SK-N-SH (cell line): ENCODE data around the gene PHTF1. TPM values are rescaled to one million over a fixed set of nuclear protein-coding genes. Genes with fewer than 3 reads are reported as not detected.

Experiments
- CTCF ChIA-PET: fragments of 300-600, 350-600 bp; formaldehyde crosslinking; extraction: SDS; loops from one replicate; lab custom pipeline; 2021; lab: Yijun Ruan, JAX
- POLR2A ChIA-PET: fragments of 350-600 bp; sonication (Branson Sonifier 250); formaldehyde crosslinking; extraction: SDS; loops from one replicate; lab custom pipeline; 2020; ENCODE audit warnings: antibody characterized with exemption, inconsistent platforms; lab: Yijun Ruan, JAX
- DNase-seq: peaks from one replicate; pipeline ENCODE4 v3.0.0; 2012
- H2AFZ ChIP-seq: fragments of 200-600 bp; sonication (generic); 2 replicates; pipeline ENCODE4 v1.8.1; 2016; ENCODE audit warnings: antibody characterized with exemption, mild to moderate bottlenecking, low read depth
- H3F3A ChIP-seq: fragments of 200-600 bp; sonication (generic); replicated peaks from 2 replicates; pipeline ENCODE3; 2016; ENCODE audit warnings: antibody characterized with exemption, mild to moderate bottlenecking; ENCODE audit not compliant: insufficient read depth
- H3K27ac ChIP-seq, 2 experiments: fragments of 200-500 bp in 1 of 2; fragments of 200-600 bp in 1 of 2; sonication (Bioruptor generic) in 1 of 2; sonication (generic), shearing (Covaris generic) in 1 of 2; 2 replicates each; pipeline versions ENCODE4 v1.5.1 to v1.6.1; 2014 to 2016; ENCODE audit warnings: low read depth in 2 of 2, inconsistent platforms in 1 of 2, low read length in 1 of 2, mild to moderate bottlenecking in 1 of 2, mixed read lengths in 1 of 2
- H3K27me3 ChIP-seq: fragments of 200-600 bp; sonication (generic), shearing (Covaris generic); 2 replicates; pipeline ENCODE4 v1.6.1; 2016; ENCODE audit warnings: mixed run types; ENCODE audit not compliant: insufficient read depth
- H3K36me3 ChIP-seq, 2 experiments: fragments of 200-500 bp in 1 of 2; fragments of 200-600 bp in 1 of 2; sonication (Bioruptor generic) in 1 of 2; sonication (generic) in 1 of 2; replicated peaks in 1 of 2; 2 replicates each; pipeline versions ENCODE3 to v1.5.1; 2014 to 2016; ENCODE audit warnings: low read length in 1 of 2, mild to moderate bottlenecking in 1 of 2; ENCODE audit not compliant: insufficient read depth in 2 of 2, control insufficient read depth in 1 of 2
- H3K4me1 ChIP-seq, 2 experiments: fragments of 200-500 bp in 1 of 2; fragments of 200-600 bp in 1 of 2; sonication (Bioruptor generic) in 1 of 2; sonication (generic), shearing (Covaris generic) in 1 of 2; 2 replicates each; pipeline versions ENCODE4 v1.5.1 to v1.6.1; 2014 to 2016; ENCODE audit warnings: low read depth in 1 of 2, low read length in 1 of 2, mixed run types in 1 of 2; ENCODE audit not compliant: insufficient read depth in 2 of 2, control insufficient read depth in 1 of 2
- H3K4me2 ChIP-seq: fragments of 200-600 bp; sonication (generic), shearing (Covaris generic); 2 replicates; pipeline ENCODE4 v1.6.1; 2017; ENCODE audit warnings: mixed run types
- H3K4me3 ChIP-seq, 2 experiments: fragments of 200-500 bp in 1 of 2; fragments of 200-600 bp in 1 of 2; sonication (Bioruptor generic) in 1 of 2; sonication (generic), shearing (Covaris generic) in 1 of 2; 2 replicates each; pipeline versions ENCODE4 v1.5.1 to v1.8.1; 2014 to 2016; ENCODE audit warnings: low read depth in 2 of 2, inconsistent platforms in 1 of 2, low read length in 1 of 2, mild to moderate bottlenecking in 1 of 2, mixed read lengths in 1 of 2, moderate library complexity in 1 of 2
- H3K79me2 ChIP-seq: fragments of 200-600 bp; sonication (generic); 2 replicates; pipeline ENCODE4 v1.8.1; 2017; ENCODE audit warnings: mild to moderate bottlenecking; ENCODE audit not compliant: insufficient read depth
- H3K9ac ChIP-seq: fragments of 200-600 bp; sonication (generic); 2 replicates; pipeline ENCODE4 v1.6.1; 2017; ENCODE audit warnings: mixed run types
- H3K9me2 ChIP-seq: fragments of 200-600 bp; sonication (generic); 2 replicates; pipeline ENCODE4 v1.6.1; 2017; ENCODE audit warnings: mixed run types
- H3K9me3 ChIP-seq: fragments of 200-600 bp; sonication (generic); 2 replicates; pipeline ENCODE4 v1.6.1; 2017; ENCODE audit warnings: mixed run types, mild to moderate bottlenecking, moderate library complexity
- H4K20me1 ChIP-seq: fragments of 200-600 bp; sonication (generic); 2 replicates; pipeline ENCODE4 v1.6.1; 2017; ENCODE audit warnings: mild to moderate bottlenecking, mixed run types; ENCODE audit not compliant: insufficient read depth
- EZH2phosphoT487 ChIP-seq: fragments of 200-600 bp; sonication (generic); IDR thresholded peaks from 2 replicates; pipeline ENCODE4 v1.6.1; 2017; ENCODE audit warnings: low read depth, mixed run types, mild to moderate bottlenecking, antibody characterized with exemption, moderate library complexity, borderline replicate concordance
- FOSL2 ChIP-seq: IDR thresholded peaks from 2 replicates; pipeline ENCODE4 v1.4.0; 2012; ENCODE audit warnings: low read depth, mild to moderate bottlenecking, moderate library complexity, borderline replicate concordance
- JUND ChIP-seq: IDR thresholded peaks from 2 replicates; pipeline ENCODE4 v1.4.0; 2012
- MEF2A ChIP-seq: IDR thresholded peaks from 2 replicates; pipeline ENCODE4 v1.4.0; 2012; ENCODE audit warnings: low read depth, borderline replicate concordance
- MXI1 ChIP-seq: IDR thresholded peaks from 2 replicates; pipeline ENCODE4 v1.6.1; 2012; ENCODE audit warnings: mild to moderate bottlenecking, low read depth, low read length, improper control_type of control experiment
- NFIC ChIP-seq: IDR thresholded peaks from 2 replicates; pipeline ENCODE4 v1.4.0; 2012; ENCODE audit warnings: borderline replicate concordance
- RCOR1 ChIP-seq: fragments of 150-350 bp; IDR thresholded peaks from 2 replicates; pipeline ENCODE4 v1.6.1; 2017; ENCODE audit warnings: antibody characterized with exemption, low read length
- TAF1 ChIP-seq: IDR thresholded peaks from 2 replicates; pipeline ENCODE4 v1.6.1; 2012; ENCODE audit warnings: low read depth, mild to moderate bottlenecking, low read length, moderate library complexity, borderline replicate concordance
- TEAD4 ChIP-seq: IDR thresholded peaks from 2 replicates; pipeline ENCODE4 v1.4.0; 2012; ENCODE audit warnings: mild to moderate bottlenecking, borderline replicate concordance; ENCODE audit not compliant: insufficient read depth
- YY1 ChIP-seq: IDR thresholded peaks from 2 replicates; pipeline ENCODE4 v1.4.0; 2012; ENCODE audit warnings: low read depth, mild to moderate bottlenecking
- WGBS: methylation state at CpG from one replicate; pipeline ENCODE4 v1.1.6; 2017; ENCODE audit warnings: low lambda C conversion rate; 5-methylcytosine and 5-hydroxymethylcytosine counted together
- polyA plus RNA-seq, 3 experiments: library from polyadenylated mRNA; depleted of rRNA; stranded (reverse); fragments of >200 nt; gene quantifications; 2 replicates each; pipeline ENCODE4 v1.2.3, GENCODE V29; 2012
- TF ChIP-seq, protein P1 (sequence below): fragments of 200-600 bp; sonication (generic); IDR thresholded peaks from 2 replicates; pipeline ENCODE4 v1.6.1; 2017; ENCODE audit warnings: antibody characterized with exemption, mild to moderate bottlenecking, moderate library complexity
- TF ChIP-seq, protein P2 (sequence below): IDR thresholded peaks from 2 replicates; pipeline ENCODE4 v1.4.0; 2012; ENCODE audit warnings: low read depth

The PHTF1 gene
- polyA plus RNA-seq, 1 of the 3 experiments (the other 2 are of a cell fraction) = 10.8 TPM

DNA sequence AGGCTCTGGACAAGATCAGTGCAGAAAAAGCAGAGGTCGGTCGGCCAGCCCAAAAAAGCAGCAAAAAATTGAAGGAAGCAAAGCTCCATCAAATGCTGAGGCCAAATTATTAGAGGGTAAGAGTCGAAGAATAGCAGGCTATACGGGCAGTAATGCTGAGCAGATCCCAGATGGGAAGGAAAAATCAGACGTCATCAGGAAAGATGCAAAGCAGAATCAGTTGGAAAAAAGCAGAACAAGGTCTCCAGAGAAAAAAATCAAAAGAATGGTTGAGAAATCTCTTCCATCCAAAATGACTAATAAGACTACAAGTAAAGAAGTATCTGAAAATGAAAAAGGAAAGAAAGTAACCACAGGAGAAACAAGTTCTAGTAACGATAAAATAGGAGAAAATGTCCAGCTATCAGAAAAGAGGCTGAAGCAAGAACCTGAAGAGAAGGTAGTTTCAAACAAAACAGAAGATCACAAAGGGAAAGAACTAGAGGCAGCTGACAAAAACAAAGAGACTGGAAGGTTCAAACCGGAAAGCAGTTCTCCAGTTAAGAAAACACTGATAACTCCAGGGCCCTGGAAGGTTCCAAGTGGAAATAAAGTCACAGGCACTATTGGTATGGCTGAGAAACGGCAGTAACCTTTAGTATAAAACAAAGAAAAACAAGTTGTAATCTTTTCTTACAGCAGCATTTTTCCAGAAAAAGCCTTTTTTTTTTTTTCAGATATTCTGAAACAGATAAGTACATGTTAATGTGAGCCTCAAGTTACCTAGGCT is 75.7 kb downstream of the PHTF1 start:
- 77% methylated on average over 8 of the region's 8 CpGs for WGBS
- no peak for DNase-seq
- H3K4me2 ChIP-seq = no peak overlapping the region

DNA sequence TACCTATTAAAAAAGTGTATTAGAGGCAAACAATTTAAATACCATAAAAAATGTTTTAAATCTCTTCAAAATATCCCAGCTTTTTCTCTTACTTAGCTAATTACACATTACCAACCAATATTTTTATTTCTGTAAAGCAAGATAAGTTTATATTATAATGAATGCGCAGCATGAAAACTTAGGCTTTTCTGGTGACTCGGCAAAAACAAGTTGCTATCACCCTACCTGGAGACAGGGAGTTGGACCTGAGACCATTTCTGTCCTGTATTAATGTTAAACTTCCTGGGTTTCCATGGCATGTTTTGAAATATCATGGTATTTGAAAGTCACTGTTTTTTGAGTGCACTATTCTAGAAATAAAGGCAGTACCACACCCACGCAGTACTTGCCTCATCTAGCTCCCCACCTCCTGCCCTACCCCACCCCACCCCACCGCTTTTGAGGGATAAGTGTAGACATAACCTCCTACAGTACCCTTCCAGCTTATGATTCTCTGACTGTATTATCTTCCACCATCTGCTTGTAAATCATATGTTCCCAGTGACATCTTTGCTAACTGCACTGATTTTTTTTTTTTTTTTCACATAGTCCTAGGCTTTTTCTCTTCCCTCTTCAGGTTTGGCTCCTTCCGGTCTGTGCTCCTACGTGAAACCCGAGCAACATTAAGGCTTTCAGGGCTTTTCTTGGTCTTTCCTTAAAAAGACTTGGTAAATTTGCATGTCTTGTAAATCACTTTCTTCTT is 77.5 kb downstream of the PHTF1 start:
- POLR2A ChIA-PET = no interaction called here

More for the DNA sequence above, 75.7 kb downstream of the PHTF1 start:
- Histone ChIP-seq H3K9ac (no peak overlapping the region), H4K20me1 (no peaks in the 10 kb centered on the region), H3K9me3 (no peaks in the 10 kb centered on the region), H3K79me2 (no peaks in the 10 kb centered on the region), H3K9me2 (no peaks in the 10 kb centered on the region), H3K27ac (peak overlapping the region; percentile 34 to 72; a peak in 3 of 4 replicates), H3K27me3 (no peaks in the 10 kb centered on the region), H3K36me3 (peaks cover 24 to 55% of the 10 kb centered on the region in 2 experiments), H3F3A (peaks cover 13% of the 10 kb centered on the region), H2AFZ (no peak overlapping the region), H3K4me3 (no peak overlapping the region), H3K4me1 (peaks cover 0 to 9% of the 10 kb centered on the region in 2 experiments; a peak in 2 of 4 replicates)
- POLR2A ChIA-PET = no interaction called here
- TF ChIP-seq NFIC = no peak
- TF ChIP-seq MEF2A = no peak
- TF ChIP-seq RCOR1 = no peak
- TF ChIP-seq FOSL2 = no peak
- TF ChIP-seq MXI1 = no peak
- TF ChIP-seq, protein P1, sequence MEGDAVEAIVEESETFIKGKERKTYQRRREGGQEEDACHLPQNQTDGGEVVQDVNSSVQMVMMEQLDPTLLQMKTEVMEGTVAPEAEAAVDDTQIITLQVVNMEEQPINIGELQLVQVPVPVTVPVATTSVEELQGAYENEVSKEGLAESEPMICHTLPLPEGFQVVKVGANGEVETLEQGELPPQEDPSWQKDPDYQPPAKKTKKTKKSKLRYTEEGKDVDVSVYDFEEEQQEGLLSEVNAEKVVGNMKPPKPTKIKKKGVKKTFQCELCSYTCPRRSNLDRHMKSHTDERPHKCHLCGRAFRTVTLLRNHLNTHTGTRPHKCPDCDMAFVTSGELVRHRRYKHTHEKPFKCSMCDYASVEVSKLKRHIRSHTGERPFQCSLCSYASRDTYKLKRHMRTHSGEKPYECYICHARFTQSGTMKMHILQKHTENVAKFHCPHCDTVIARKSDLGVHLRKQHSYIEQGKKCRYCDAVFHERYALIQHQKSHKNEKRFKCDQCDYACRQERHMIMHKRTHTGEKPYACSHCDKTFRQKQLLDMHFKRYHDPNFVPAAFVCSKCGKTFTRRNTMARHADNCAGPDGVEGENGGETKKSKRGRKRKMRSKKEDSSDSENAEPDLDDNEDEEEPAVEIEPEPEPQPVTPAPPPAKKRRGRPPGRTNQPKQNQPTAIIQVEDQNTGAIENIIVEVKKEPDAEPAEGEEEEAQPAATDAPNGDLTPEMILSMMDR = no peak
- no peak for TF ChIP-seq TEAD4
- TF ChIP-seq, protein P2, sequence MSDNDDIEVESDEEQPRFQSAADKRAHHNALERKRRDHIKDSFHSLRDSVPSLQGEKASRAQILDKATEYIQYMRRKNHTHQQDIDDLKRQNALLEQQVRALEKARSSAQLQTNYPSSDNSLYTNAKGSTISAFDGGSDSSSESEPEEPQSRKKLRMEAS = no peak
- TF ChIP-seq JUND = no peak
- CTCF ChIA-PET = interaction anchor here (1.0 to 4.0 kb wide), 3 partner anchors 246 to 610 kb away, joined by 3 to 14 read pairs (median 3); partner anchors contain the start of genes HIPK1 and LRIG2

More for the DNA sequence above, 77.5 kb downstream of the PHTF1 start:
- Histone ChIP-seq H3K27me3 (no peaks in the 10 kb centered on the region), H2AFZ (no peak overlapping the region), H3K4me3 (no peak overlapping the region), H3K9ac (no peak overlapping the region), H3K4me1 (peaks cover 3 to 20% of the 10 kb centered on the region in 2 experiments; a peak in 2 of 4 replicates), H3K9me2 (no peaks in the 10 kb centered on the region), H3K36me3 (peaks cover 29 to 57% of the 10 kb centered on the region in 2 experiments), H3F3A (peaks cover 29% of the 10 kb centered on the region), H3K9me3 (no peaks in the 10 kb centered on the region), H3K27ac (peak overlapping the region in 1 of 2 experiments; percentile 34; a peak in 1 of 4 replicates), H4K20me1 (no peaks in the 10 kb centered on the region), H3K4me2 (no peak overlapping the region)
- CTCF ChIA-PET = interaction anchor here (0.6 to 4.0 kb wide), 6 partner anchors 9 to 609 kb away, joined by 3 to 14 read pairs (median 4); partner anchors contain the start of genes LRIG2 and PHTF1
- DNase-seq = no peak
- TF ChIP-seq EZH2phosphoT487 (no peak), TAF1 (no peak), FOSL2 (no peak), YY1 (no peak)
- TF ChIP-seq, all 33 proteins: peak for 0
- WGBS = 95% methylated on average over 7 of the region's 7 CpGs
- no peaks in the 10 kb centered on the region for H3K79me2 ChIP-seq
